ENCODE measurements around the gene SNED1. TPM values are rescaled to one million over a fixed set of nuclear protein-coding genes. Genes with fewer than 3 reads are reported as not detected.

Gene SNED1
- polyA plus RNA-seq, 1 donor from 2014 or later, result 0.32 TPM

DNA sequence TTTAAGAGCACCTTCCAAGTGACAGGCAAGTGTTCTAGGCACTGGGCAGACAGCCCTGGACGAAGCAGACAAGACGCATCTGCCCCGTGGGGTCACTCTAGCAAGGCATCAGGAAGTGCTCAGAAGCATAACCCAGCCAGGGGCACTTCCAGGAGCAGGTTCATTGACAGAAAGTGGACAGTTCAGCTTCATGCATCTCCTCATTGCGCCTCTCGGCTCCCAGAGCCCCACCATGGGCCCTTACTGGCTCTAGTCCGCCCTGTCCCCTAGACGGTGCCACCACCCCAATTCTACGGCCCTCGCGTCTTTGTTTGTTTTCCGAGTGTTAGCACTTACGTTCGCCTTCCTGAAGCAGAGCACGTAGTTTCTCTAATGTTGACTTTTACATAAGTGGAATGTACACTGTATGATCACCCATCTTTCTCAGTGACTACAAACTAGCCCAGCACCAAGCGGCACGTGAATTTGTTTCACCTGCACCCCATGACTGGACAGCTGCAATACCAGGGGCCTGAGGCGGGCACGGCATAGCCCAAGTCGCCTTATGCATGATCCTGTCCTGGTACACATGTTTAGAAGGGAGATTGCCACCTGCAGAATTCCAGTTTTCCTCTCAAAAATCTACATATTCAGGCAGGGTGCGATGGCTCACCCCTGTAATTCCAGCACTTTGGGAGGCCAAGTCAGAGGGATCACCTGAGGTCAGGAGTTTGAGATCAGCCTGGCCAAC lies 33.2 kb downstream of the SNED1 start:
- Histone ChIP-seq H3K36me3 (ENCODE audit: insufficient read depth, low read length) (no peaks in the 10 kb centered on the region), H3K27me3 (ENCODE audit: insufficient read depth, low read depth, low read length) (peaks cover 19% of the 10 kb centered on the region), H3K4me2 (ENCODE audit: low read length) (no peak overlapping the region), H4K20me1 (ENCODE audit: insufficient read depth) (no peaks in the 10 kb centered on the region), H3K79me2 (replicated peaks; ENCODE audit: insufficient read depth, low read length) (no peaks in the 10 kb centered on the region), H3K9me3 (ENCODE audit: low read length) (no peaks in the 10 kb centered on the region), H3K27ac (ENCODE audit: low read length) (no peak overlapping the region), H3F3A (ENCODE audit: insufficient read depth, low read length, poor library complexity, severe bottlenecking) (no peaks in the 10 kb centered on the region), H2AFZ (ENCODE audit: low read depth, low read length) (no peak overlapping the region), H3K9ac (ENCODE audit: low read length) (no peak overlapping the region), H3K9me2 (ENCODE audit: insufficient read depth, low read length) (no peaks in the 10 kb centered on the region), H3K4me3 (ENCODE audit: low read length) (no peak overlapping the region)
- TF ChIP-seq RAD21 (conservative IDR thresholded peaks at IDR 0.05), result no peak
- no peak for TF ChIP-seq EP300 (conservative IDR thresholded peaks at IDR 0.05; ENCODE audit: poor library complexity, severe bottlenecking)
- TF ChIP-seq, protein P1, sequence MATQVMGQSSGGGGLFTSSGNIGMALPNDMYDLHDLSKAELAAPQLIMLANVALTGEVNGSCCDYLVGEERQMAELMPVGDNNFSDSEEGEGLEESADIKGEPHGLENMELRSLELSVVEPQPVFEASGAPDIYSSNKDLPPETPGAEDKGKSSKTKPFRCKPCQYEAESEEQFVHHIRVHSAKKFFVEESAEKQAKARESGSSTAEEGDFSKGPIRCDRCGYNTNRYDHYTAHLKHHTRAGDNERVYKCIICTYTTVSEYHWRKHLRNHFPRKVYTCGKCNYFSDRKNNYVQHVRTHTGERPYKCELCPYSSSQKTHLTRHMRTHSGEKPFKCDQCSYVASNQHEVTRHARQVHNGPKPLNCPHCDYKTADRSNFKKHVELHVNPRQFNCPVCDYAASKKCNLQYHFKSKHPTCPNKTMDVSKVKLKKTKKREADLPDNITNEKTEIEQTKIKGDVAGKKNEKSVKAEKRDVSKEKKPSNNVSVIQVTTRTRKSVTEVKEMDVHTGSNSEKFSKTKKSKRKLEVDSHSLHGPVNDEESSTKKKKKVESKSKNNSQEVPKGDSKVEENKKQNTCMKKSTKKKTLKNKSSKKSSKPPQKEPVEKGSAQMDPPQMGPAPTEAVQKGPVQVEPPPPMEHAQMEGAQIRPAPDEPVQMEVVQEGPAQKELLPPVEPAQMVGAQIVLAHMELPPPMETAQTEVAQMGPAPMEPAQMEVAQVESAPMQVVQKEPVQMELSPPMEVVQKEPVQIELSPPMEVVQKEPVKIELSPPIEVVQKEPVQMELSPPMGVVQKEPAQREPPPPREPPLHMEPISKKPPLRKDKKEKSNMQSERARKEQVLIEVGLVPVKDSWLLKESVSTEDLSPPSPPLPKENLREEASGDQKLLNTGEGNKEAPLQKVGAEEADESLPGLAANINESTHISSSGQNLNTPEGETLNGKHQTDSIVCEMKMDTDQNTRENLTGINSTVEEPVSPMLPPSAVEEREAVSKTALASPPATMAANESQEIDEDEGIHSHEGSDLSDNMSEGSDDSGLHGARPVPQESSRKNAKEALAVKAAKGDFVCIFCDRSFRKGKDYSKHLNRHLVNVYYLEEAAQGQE (IDR thresholded peaks at IDR 0.05; ENCODE audit: borderline replicate concordance), result no peak
- no peak for TF ChIP-seq POLR2AphosphoS5 (IDR thresholded peaks at IDR 0.05)
- TF ChIP-seq, protein P2, sequence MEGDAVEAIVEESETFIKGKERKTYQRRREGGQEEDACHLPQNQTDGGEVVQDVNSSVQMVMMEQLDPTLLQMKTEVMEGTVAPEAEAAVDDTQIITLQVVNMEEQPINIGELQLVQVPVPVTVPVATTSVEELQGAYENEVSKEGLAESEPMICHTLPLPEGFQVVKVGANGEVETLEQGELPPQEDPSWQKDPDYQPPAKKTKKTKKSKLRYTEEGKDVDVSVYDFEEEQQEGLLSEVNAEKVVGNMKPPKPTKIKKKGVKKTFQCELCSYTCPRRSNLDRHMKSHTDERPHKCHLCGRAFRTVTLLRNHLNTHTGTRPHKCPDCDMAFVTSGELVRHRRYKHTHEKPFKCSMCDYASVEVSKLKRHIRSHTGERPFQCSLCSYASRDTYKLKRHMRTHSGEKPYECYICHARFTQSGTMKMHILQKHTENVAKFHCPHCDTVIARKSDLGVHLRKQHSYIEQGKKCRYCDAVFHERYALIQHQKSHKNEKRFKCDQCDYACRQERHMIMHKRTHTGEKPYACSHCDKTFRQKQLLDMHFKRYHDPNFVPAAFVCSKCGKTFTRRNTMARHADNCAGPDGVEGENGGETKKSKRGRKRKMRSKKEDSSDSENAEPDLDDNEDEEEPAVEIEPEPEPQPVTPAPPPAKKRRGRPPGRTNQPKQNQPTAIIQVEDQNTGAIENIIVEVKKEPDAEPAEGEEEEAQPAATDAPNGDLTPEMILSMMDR (IDR thresholded peaks at IDR 0.05; ENCODE audit: poor library complexity, severe bottlenecking), result no peak
- no peak for TF ChIP-seq TAF1 (IDR thresholded peaks at IDR 0.05; ENCODE audit: low read depth)
- TF ChIP-seq SMC3 (conservative IDR thresholded peaks at IDR 0.05; ENCODE audit: poor library complexity), result no peak
- TF ChIP-seq EZH2 (IDR thresholded peaks at IDR 0.05; ENCODE audit: borderline replicate concordance, insufficient read depth, low read length, poor library complexity, severe bottlenecking), result no peak
- TF ChIP-seq MXI1 (conservative IDR thresholded peaks at IDR 0.05; ENCODE audit: poor library complexity, severe bottlenecking), result no peak

DNA sequence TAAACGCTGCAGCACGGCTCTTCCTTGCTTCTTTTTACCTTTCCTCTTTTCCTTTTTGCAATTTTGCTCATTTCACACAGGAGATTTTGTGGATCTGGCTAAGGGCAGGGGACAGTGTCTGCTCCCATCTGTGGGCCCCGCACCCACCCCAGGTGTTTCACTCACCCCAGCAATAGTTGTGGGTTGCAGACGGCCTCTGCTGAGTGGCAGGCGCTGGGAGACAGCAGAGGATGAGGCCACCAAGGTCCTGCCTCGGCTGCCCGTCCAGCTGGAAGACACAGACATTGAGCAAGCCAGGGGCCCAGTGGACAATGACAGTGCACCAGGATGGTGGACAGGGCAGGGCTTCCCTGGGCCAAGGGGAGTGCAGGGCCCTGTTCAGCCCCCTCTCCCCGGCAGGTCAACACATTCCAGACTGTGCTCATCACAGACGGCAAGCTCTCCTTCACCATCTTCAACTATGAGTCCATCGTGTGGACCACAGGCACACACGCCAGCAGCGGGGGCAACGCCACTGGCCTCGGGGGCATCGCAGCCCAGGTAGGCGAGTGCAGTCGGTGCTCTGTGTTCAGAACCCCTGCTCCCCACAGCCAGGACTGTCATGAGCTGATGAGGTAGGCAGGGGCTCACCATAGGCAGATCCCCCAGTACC lies 35.0 kb downstream of the SNED1 start:
- Histone ChIP-seq H3K9ac (ENCODE audit: low read length) (no peak overlapping the region), H3F3A (ENCODE audit: insufficient read depth, low read length, poor library complexity, severe bottlenecking) (no peaks in the 10 kb centered on the region), H3K27me3 (ENCODE audit: insufficient read depth, low read depth, low read length) (peaks cover 35% of the 10 kb centered on the region), H3K36me3 (ENCODE audit: insufficient read depth, low read length) (no peaks in the 10 kb centered on the region), H4K20me1 (ENCODE audit: insufficient read depth) (no peaks in the 10 kb centered on the region), H3K4me3 (ENCODE audit: low read length) (no peak overlapping the region), H2AFZ (ENCODE audit: low read depth, low read length) (no peak overlapping the region), H3K27ac (ENCODE audit: low read length) (no peak overlapping the region), H3K4me2 (ENCODE audit: low read length) (no peak overlapping the region), H3K9me2 (ENCODE audit: insufficient read depth, low read length) (no peaks in the 10 kb centered on the region), H3K79me2 (replicated peaks; ENCODE audit: insufficient read depth, low read length) (no peaks in the 10 kb centered on the region), H3K9me3 (ENCODE audit: low read length) (no peaks in the 10 kb centered on the region)
- TF ChIP-seq EZH2 (IDR thresholded peaks at IDR 0.05; ENCODE audit: borderline replicate concordance, insufficient read depth, low read length, poor library complexity, severe bottlenecking) (no peak), MXI1 (conservative IDR thresholded peaks at IDR 0.05; ENCODE audit: poor library complexity, severe bottlenecking) (no peak), RAD21 (conservative IDR thresholded peaks at IDR 0.05) (no peak), EP300 (conservative IDR thresholded peaks at IDR 0.05; ENCODE audit: poor library complexity, severe bottlenecking) (no peak), POLR2AphosphoS5 (IDR thresholded peaks at IDR 0.05) (no peak), TAF1 (IDR thresholded peaks at IDR 0.05; ENCODE audit: low read depth) (no peak), SMC3 (conservative IDR thresholded peaks at IDR 0.05; ENCODE audit: poor library complexity) (no peak)
- TF ChIP-seq, protein P1 (IDR thresholded peaks at IDR 0.05; ENCODE audit: borderline replicate concordance), result no peak
- TF ChIP-seq, protein P2 (IDR thresholded peaks at IDR 0.05; ENCODE audit: poor library complexity, severe bottlenecking), result no peak

All from neural cell (in vitro differentiated cells).